HepG2 (cell line): ENCODE data around the gene PLD2. TPM values are rescaled to one million over a fixed set of nuclear protein-coding genes. Genes with fewer than 3 reads are reported as not detected.

Experiments used
- CBX1 ChIP-seq: IDR thresholded peaks from one replicate; pipeline ENCODE4 v1.6.1; 2016; ENCODE audit warnings: antibody characterized with exemption, low read depth
- DZIP1 ChIP-seq: sonication (generic); formaldehyde crosslinking; IDR thresholded peaks from 2 replicates; pipeline ENCODE4 v1.5.0; 2020; ENCODE audit warnings: mild to moderate bottlenecking, missing genetic modification reagents
- MAF1 ChIP-seq: sonication (generic); formaldehyde crosslinking; IDR thresholded peaks from 2 replicates; pipeline ENCODE4 v1.5.0; 2020; ENCODE audit warnings: missing genetic modification reagents, borderline replicate concordance
- MTERF4 ChIP-seq: sonication (generic); formaldehyde crosslinking; IDR thresholded peaks from 2 replicates; pipeline ENCODE4 v1.8.0; 2023; ENCODE audit warnings: mild to moderate bottlenecking, missing genetic modification reagents
- NCOA1 ChIP-seq: sonication (generic); formaldehyde crosslinking; IDR thresholded peaks from 2 replicates; pipeline ENCODE4 v1.9.0; 2021; ENCODE audit warnings: missing genetic modification reagents
- NFE2 ChIP-seq: sonication (generic); formaldehyde crosslinking; IDR thresholded peaks from 2 replicates; pipeline ENCODE4 v1.4.0; 2020; ENCODE audit warnings: missing genetic modification reagents
- POLR2A ChIP-seq, 2 experiments: IDR thresholded peaks; 2 replicates each; pipeline ENCODE4 v1.6.1; 2011; ENCODE audit warnings: low read depth in 2 of 2, low read length in 2 of 2, mild to moderate bottlenecking in 1 of 2, moderate library complexity in 1 of 2; ENCODE audit not compliant: insufficient read depth in 1 of 2
- POLR2AphosphoS5 ChIP-seq: IDR thresholded peaks from 2 replicates; pipeline ENCODE4 v1.6.1; 2012; ENCODE audit warnings: low read depth, low read length
- SMAD9 ChIP-seq: sonication (generic); formaldehyde crosslinking; IDR thresholded peaks from 2 replicates; pipeline ENCODE4 v1.5.1; 2020; ENCODE audit warnings: mild to moderate bottlenecking, missing genetic modification reagents
- SP140L ChIP-seq: sonication (generic); formaldehyde crosslinking; IDR thresholded peaks from 2 replicates; pipeline ENCODE4 v1.4.0; 2020; ENCODE audit warnings: missing genetic modification reagents, borderline replicate concordance
- SP4 ChIP-seq: sonication (generic); formaldehyde crosslinking; IDR thresholded peaks from 2 replicates; pipeline ENCODE4 v1.8.1; 2023; ENCODE audit warnings: mild to moderate bottlenecking, missing genetic modification reagents
- ZBTB37 ChIP-seq: sonication (generic); formaldehyde crosslinking; IDR thresholded peaks from 2 replicates; pipeline ENCODE4 v1.4.0; 2020; ENCODE audit warnings: mild to moderate bottlenecking, missing genetic modification reagents
- ZNF329 ChIP-seq: sonication (generic); formaldehyde crosslinking; IDR thresholded peaks from 2 replicates; pipeline ENCODE4 v1.9.0; 2021; ENCODE audit warnings: low read depth, mild to moderate bottlenecking, missing genetic modification reagents
- ZNF468 ChIP-seq: sonication (generic); formaldehyde crosslinking; IDR thresholded peaks from 2 replicates; pipeline ENCODE4 v1.8.0; 2022; ENCODE audit warnings: mild to moderate bottlenecking, moderate library complexity, missing genetic modification reagents
- ZNF557 ChIP-seq: sonication (generic); formaldehyde crosslinking; IDR thresholded peaks from 2 replicates; pipeline ENCODE4 v1.4.0; 2020; ENCODE audit warnings: missing genetic modification reagents
- ZNF619 ChIP-seq: sonication (generic); formaldehyde crosslinking; IDR thresholded peaks from 2 replicates; pipeline ENCODE4 v1.4.0; 2020; ENCODE audit warnings: mild to moderate bottlenecking, missing genetic modification reagents
- ZNF687 ChIP-seq: sonication (generic); formaldehyde crosslinking; IDR thresholded peaks from 2 replicates; pipeline ENCODE4 v1.5.1; 2020; ENCODE audit warnings: mild to moderate bottlenecking, missing genetic modification reagents, moderate library complexity
- ZNF761 ChIP-seq: sonication (generic); formaldehyde crosslinking; conservative IDR thresholded peaks from 2 replicates; pipeline ENCODE4 v1.4.0; 2020; ENCODE audit warnings: mild to moderate bottlenecking, missing genetic modification reagents
- ZSCAN30 ChIP-seq: sonication (generic); formaldehyde crosslinking; IDR thresholded peaks from 2 replicates; pipeline ENCODE4 v1.5.0; 2020; ENCODE audit warnings: mild to moderate bottlenecking, missing genetic modification reagents
- polyA plus RNA-seq, 8 experiments: library from polyadenylated mRNA; depleted of rRNA in 3 of 8; stranded (reverse) in 7 of 8; unstranded in 1 of 8; fragments of >200 nt; fragmentation: Illumina TruSeq in 4 of 8; extraction: Trizol in 4 of 8; gene quantifications; 2 replicates each; pipeline versions ENCODE4 v1.2.1 to v1.2.3, GENCODE V29; 2011 to 2016; ENCODE audit warnings: low read depth in 4 of 8, missing spikeins in 1 of 8, mixed read lengths in 1 of 8; ENCODE audit not compliant: insufficient read depth in 1 of 8
- total RNA-seq, 5 experiments: library from RNA; depleted of rRNA; stranded (reverse); fragments of >200 nt; fragmentation: Illumina TruSeq; extraction: Trizol; gene quantifications; 2 replicates each; pipeline ENCODE4 v1.2.3, GENCODE V29; 2016; ENCODE audit warnings: low read depth in 1 of 5

The PLD2 gene
- total and polyA plus RNA-seq, 2 of the 13 experiments (the other 11 are each of a cell fraction or from before 2014, with no cell fraction given) = 13.4 to 29.7 TPM

- peak; percentile 98 for TF ChIP-seq ZNF687 (CRISPR knock-in tag)
- no peak for TF ChIP-seq NCOA1 (CRISPR knock-in tag)
- 0 out of 2 replicates have a peak, but pooled peaks have one; percentile 39 for TF ChIP-seq ZSCAN30
- peak; percentile 53 to 96 for TF ChIP-seq POLR2A (IDR thresholded peaks at IDR 0.05; ENCODE audit: insufficient read depth in 1 of 2, low read depth in 2 of 2, low read length in 2 of 2)
- no peak for TF ChIP-seq SMAD9 (CRISPR knock-in tag)
- no peak for TF ChIP-seq ZBTB37 (CRISPR knock-in tag)
- TF ChIP-seq ZNF557 = no peak
- TF ChIP-seq POLR2AphosphoS5 = peak; percentile 97
- TF ChIP-seq ZNF468 (CRISPR knock-in tag) = no peak
- TF ChIP-seq SP4 (CRISPR knock-in tag) = 0 out of 2 replicates have a peak, but pooled peaks have one; percentile 41
- TF ChIP-seq SP140L (CRISPR knock-in tag) = no peak
- peak; percentile 47 for TF ChIP-seq CBX1
- TF ChIP-seq DZIP1 (CRISPR knock-in tag) = 0 out of 2 replicates have a peak, but pooled peaks have one; percentile 37
- TF ChIP-seq MTERF4 (CRISPR knock-in tag) = no peak
- TF ChIP-seq NFE2 (CRISPR knock-in tag) = no peak
- peak; percentile 74; the same call in 1 of the 2 replicates for TF ChIP-seq ZNF619
- TF ChIP-seq ZNF329 (CRISPR knock-in tag) = peak; percentile 61; the same call in 1 of the 2 replicates
- peak; percentile 65; the same call in 1 of the 2 replicates for TF ChIP-seq MAF1
- no peak; the same call in 1 of the 2 replicates for TF ChIP-seq ZNF761 (CRISPR knock-in tag)
Observed at GRCh38 chr17:4771519-4772234, 35.3 kb upstream of the PLD2 start, which contains the start of gene TM4SF5 (continued).
